Choroid plexus epithelial cell (primary cell): Measurements from ENCODE around the gene DRD2.

Experiments used
- DNase-seq: peaks from one replicate; pipeline ENCODE4 v3.0.0-alpha.2; 2010; ENCODE audit warnings: low read depth
- H3K4me3 ChIP-seq: 2 replicates; pipeline ENCODE4 v1.5.1; 2011; ENCODE audit warnings: low read depth, mild to moderate bottlenecking, control low read depth, low read length, moderate library complexity
- CTCF ChIP-seq: conservative IDR thresholded peaks from 2 replicates; pipeline ENCODE4 v1.5.1; 2011; ENCODE audit warnings: low read depth, mild to moderate bottlenecking, control low read depth, inconsistent platforms, low read length, moderate library complexity

Gene DRD2

GRCh38 chr11:113484223-113484622 lies 9.0 kb upstream of the DRD2 start:
- no peak for DNase-seq
- no peak overlapping the region for H3K4me3 ChIP-seq
- TF ChIP-seq CTCF, result no peak

GRCh38 chr11:113481672-113482071 lies 6.5 kb upstream of the DRD2 start:
- H3K4me3 ChIP-seq, result no peak overlapping the region
- TF ChIP-seq CTCF, result no peak
- DNase-seq, result no peak

GRCh38 chr11:113481226-113481625 lies 6.0 kb upstream of the DRD2 start:
- DNase-seq, result no peak
- TF ChIP-seq CTCF, result no peak
- H3K4me3 ChIP-seq, result no peak overlapping the region

GRCh38 chr11:113477321-113477720 lies 2.1 kb upstream of the DRD2 start:
- DNase-seq, result peak; percentile 4
- no peak overlapping the region for H3K4me3 ChIP-seq
- no peak for TF ChIP-seq CTCF

GRCh38 chr11:113476553-113476952 lies 1.4 kb upstream of the DRD2 start:
- no peak overlapping the region for H3K4me3 ChIP-seq
- no peak for DNase-seq
- TF ChIP-seq CTCF, result no peak

- no peak overlapping the region for H3K4me3 ChIP-seq
- TF ChIP-seq CTCF, result no peak
- peak; percentile 83 for DNase-seq
Measured at GRCh38 chr11:113474362-113475159, 637 bp downstream of the DRD2 start.

- TF ChIP-seq CTCF, result no peak
- no peak overlapping the region for H3K4me3 ChIP-seq
- DNase-seq, result no peak
Measured at GRCh38 chr11:113473983-113474361, 1.2 kb downstream of the DRD2 start.
